Measurements from ENCODE around the gene SLC39A9. TPM values are rescaled to one million over a fixed set of nuclear protein-coding genes. Genes with fewer than 3 reads are reported as not detected.

SLC39A9 gene
- total RNA-seq, 1 experiment from 2014 or later, result 80.8 TPM

- CTCF ChIA-PET, result no interaction called here
- POLR2A ChIA-PET (ENCODE audit: unreplicated experiment), result no interaction called here
These were observed 30.0 kb downstream of the SLC39A9 start for GRCh38 chr14:69428289-69428998.

GRCh38 chr14:69429643-69430042 lies 31.2 kb downstream of the SLC39A9 start:
- no TSS peak for BruUV-seq (replicated peaks)
- no peaks in the 10 kb centered on the region for H3F3A ChIP-seq (ENCODE audit: low read length, unreplicated experiment)
- no peak overlapping the region for H3K4me2 ChIP-seq (ENCODE audit: low read length)
- no peak for TF ChIP-seq EZH2 (IDR thresholded peaks at IDR 0.05; ENCODE audit: low read length, unreplicated experiment)
- no peak for TF ChIP-seq EZH2phosphoT487 (IDR thresholded peaks at IDR 0.05; ENCODE audit: borderline replicate concordance, low read length)
- TF ChIP-seq CTCF (conservative IDR thresholded peaks at IDR 0.05; ENCODE audit: low read depth, low read length), result no peak
- POLR2A ChIA-PET (ENCODE audit: unreplicated experiment), result no interaction called here
- H3K9ac ChIP-seq (ENCODE audit: low read length), result no peak overlapping the region
- peaks cover 62% of the 10 kb centered on the region for H3K79me2 ChIP-seq (ENCODE audit: low read length)
- no peak overlapping the region for H3K4me3 ChIP-seq (ENCODE audit: low read length)
- no peaks in the 10 kb centered on the region for H3K9me3 ChIP-seq (ENCODE audit: low read length)
- H3K9me2 ChIP-seq (replicated peaks; ENCODE audit: low read length), result no peaks in the 10 kb centered on the region
- ATAC-seq (no peak), DNase-seq (no peak)
- H3K27me3 ChIP-seq (ENCODE audit: low read length), result no peaks in the 10 kb centered on the region
- no peak overlapping the region for H3K27ac ChIP-seq (ENCODE audit: low read length)
- H2AFZ ChIP-seq (ENCODE audit: low read length), result no peak overlapping the region
- intact Hi-C loops (cut with micrococcal nuclease), result no loop called here
- peaks cover 7% of the 10 kb centered on the region for H4K20me1 ChIP-seq (ENCODE audit: low read length)
- peaks cover 4% of the 10 kb centered on the region for H3K4me1 ChIP-seq (ENCODE audit: insufficient read depth, low read length)
- CTCF ChIA-PET, result no interaction called here
- H3K36me3 ChIP-seq (ENCODE audit: low read depth, low read length), result peaks cover 23% of the 10 kb centered on the region

More at GRCh38 chr14:69428289-69428998, 30.0 kb downstream of the SLC39A9 start:
- no peak for DNase-seq
- Histone ChIP-seq H3K27ac (ENCODE audit: low read length) (no peak overlapping the region), H3K9me3 (ENCODE audit: low read length) (no peaks in the 10 kb centered on the region), H2AFZ (ENCODE audit: low read length) (no peak overlapping the region), H3K4me3 (ENCODE audit: low read length) (no peak overlapping the region), H3K9me2 (replicated peaks; ENCODE audit: low read length) (no peaks in the 10 kb centered on the region), H4K20me1 (ENCODE audit: low read length) (peaks cover 17% of the 10 kb centered on the region), H3K27me3 (ENCODE audit: low read length) (no peaks in the 10 kb centered on the region), H3K4me1 (ENCODE audit: insufficient read depth, low read length) (peaks cover 14% of the 10 kb centered on the region), H3K4me2 (ENCODE audit: low read length) (no peak overlapping the region), H3K9ac (ENCODE audit: low read length) (no peak overlapping the region), H3K79me2 (ENCODE audit: low read length) (peaks cover 61% of the 10 kb centered on the region), H3F3A (ENCODE audit: low read length, unreplicated experiment) (peaks cover 5% of the 10 kb centered on the region), H3K36me3 (ENCODE audit: low read depth, low read length) (peaks cover 24% of the 10 kb centered on the region)
- TF ChIP-seq EZH2 (IDR thresholded peaks at IDR 0.05; ENCODE audit: low read length, unreplicated experiment) (no peak), EZH2phosphoT487 (IDR thresholded peaks at IDR 0.05; ENCODE audit: borderline replicate concordance, low read length) (no peak), CTCF (conservative IDR thresholded peaks at IDR 0.05; ENCODE audit: low read depth, low read length) (no peak)
- intact Hi-C loops (cut with micrococcal nuclease), result no loop called here
- no TSS peak for BruUV-seq (replicated peaks)
- no peak for ATAC-seq

- H4K20me1 ChIP-seq (ENCODE audit: low read length), result no peaks in the 10 kb centered on the region; the same call in none of the 2 replicates
- H3K4me2 ChIP-seq (ENCODE audit: low read length), result no peak overlapping the region
- peaks cover 15% of the 10 kb centered on the region for H3K36me3 ChIP-seq (ENCODE audit: low read depth, low read length)
- H3K4me3 ChIP-seq (ENCODE audit: low read length), result no peak overlapping the region
- H3K9ac ChIP-seq (ENCODE audit: low read length), result no peak overlapping the region
- DNase-seq (no peak), ATAC-seq (no peak)
- TF ChIP-seq EZH2phosphoT487 (IDR thresholded peaks at IDR 0.05; ENCODE audit: borderline replicate concordance, low read length), result no peak
- TF ChIP-seq EZH2 (IDR thresholded peaks at IDR 0.05; ENCODE audit: low read length, unreplicated experiment), result no peak
- TF ChIP-seq CTCF (conservative IDR thresholded peaks at IDR 0.05; ENCODE audit: low read depth, low read length), result no peak
- no peaks in the 10 kb centered on the region for H3K9me3 ChIP-seq (ENCODE audit: low read length)
- no TSS peak for BruUV-seq (replicated peaks)
- no peaks in the 10 kb centered on the region for H3K27me3 ChIP-seq (ENCODE audit: low read length)
- CTCF ChIA-PET, result no interaction called here
- no peaks in the 10 kb centered on the region for H3F3A ChIP-seq (ENCODE audit: low read length, unreplicated experiment)
- H3K79me2 ChIP-seq (ENCODE audit: low read length), result peaks cover 62% of the 10 kb centered on the region
- POLR2A ChIA-PET (ENCODE audit: unreplicated experiment), result no interaction called here
- H2AFZ ChIP-seq (ENCODE audit: low read length), result no peak overlapping the region
- H3K27ac ChIP-seq (ENCODE audit: low read length), result no peak overlapping the region
- intact Hi-C loops (cut with micrococcal nuclease), result no loop called here
- H3K9me2 ChIP-seq (replicated peaks; ENCODE audit: low read length), result no peaks in the 10 kb centered on the region
- H3K4me1 ChIP-seq (ENCODE audit: insufficient read depth, low read length), result no peaks in the 10 kb centered on the region
These were observed 31.9 kb downstream of the SLC39A9 start for GRCh38 chr14:69430306-69430939.
